T-helper 2 cell treated with Interferon-gamma antibody and Interleukin-4, amounts not matched to agents 5 μg/mL and 100 μg/mL, for 36 hours (primary cell): ENCODE data around the gene DSTYK.
"Not testable (repeated sequence)": the region's sequence is repeated elsewhere in the genome, so short reads cannot be mapped to it uniquely, and the experiment has no call there.

Experiments
- DNase-seq: peaks from one replicate; pipeline ENCODE4 v3.0.0; 2021; ENCODE audit warnings: low spot score
- H3K27ac Mint-ChIP-seq: one replicate; pipeline ENCODE4 v1.8.0; 2021; ENCODE audit warnings: mild to moderate bottlenecking, mixed read lengths
- H3K27me3 Mint-ChIP-seq: one replicate; pipeline ENCODE4 v1.8.0; 2021; ENCODE audit warnings: low read depth, mixed read lengths
- H3K36me3 Mint-ChIP-seq: one replicate; pipeline ENCODE4 v1.8.0; 2021; ENCODE audit warnings: low read depth, mixed read lengths
- H3K4me1 Mint-ChIP-seq: one replicate; pipeline ENCODE4 v1.8.0; 2021; ENCODE audit warnings: low read depth, mixed read lengths
- H3K4me3 Mint-ChIP-seq: one replicate; pipeline ENCODE4 v1.8.0; 2022; ENCODE audit warnings: mild to moderate bottlenecking, moderate library complexity, mixed read lengths
- H3K9me3 Mint-ChIP-seq: one replicate; pipeline ENCODE4 v1.8.0; 2021; ENCODE audit warnings: mixed read lengths

DSTYK gene

DNA sequence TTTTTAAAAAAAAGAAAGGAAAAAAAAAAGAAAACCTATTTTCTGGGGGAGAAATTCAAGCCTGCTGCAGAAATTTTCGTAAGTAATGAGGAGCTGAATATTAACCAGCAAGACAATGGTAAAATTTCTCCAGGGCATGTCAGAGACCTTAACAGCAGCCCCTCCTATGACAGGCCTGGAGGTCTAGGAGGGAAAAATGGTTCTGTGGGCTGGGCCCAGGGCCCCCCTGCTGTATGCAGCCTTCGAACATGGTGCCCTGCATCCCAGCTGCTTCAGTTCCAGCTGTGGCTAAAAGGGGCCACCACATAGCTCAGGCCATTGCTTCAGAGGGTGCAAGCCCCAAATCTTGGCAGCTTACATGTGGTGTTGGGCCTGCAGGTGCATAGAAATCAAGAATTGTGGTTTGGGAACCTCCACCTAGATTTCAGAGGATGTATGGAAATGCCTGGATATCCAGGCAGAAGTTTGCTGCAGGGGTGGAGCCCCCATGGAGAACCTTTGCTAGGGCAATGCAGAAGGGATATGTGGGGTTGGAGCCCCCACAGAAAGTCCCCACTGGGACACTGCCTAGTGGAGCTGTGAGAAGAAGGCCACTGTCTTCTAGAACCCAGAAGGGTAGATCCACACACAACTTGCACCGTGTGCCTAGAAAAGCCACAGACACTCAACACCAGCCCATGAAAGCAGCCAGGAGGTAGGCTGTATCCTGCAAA lies 55.7 kb downstream of the DSTYK start:
- H3K9me3 Mint-ChIP-seq = peaks cover 20% of the 10 kb centered on the region
- peaks cover 67% of the 10 kb centered on the region for H3K36me3 Mint-ChIP-seq
- H3K27me3 Mint-ChIP-seq, DNase-seq, H3K4me1 Mint-ChIP-seq, H3K27ac Mint-ChIP-seq, H3K4me3 Mint-ChIP-seq: not testable (repeated sequence)

DNA sequence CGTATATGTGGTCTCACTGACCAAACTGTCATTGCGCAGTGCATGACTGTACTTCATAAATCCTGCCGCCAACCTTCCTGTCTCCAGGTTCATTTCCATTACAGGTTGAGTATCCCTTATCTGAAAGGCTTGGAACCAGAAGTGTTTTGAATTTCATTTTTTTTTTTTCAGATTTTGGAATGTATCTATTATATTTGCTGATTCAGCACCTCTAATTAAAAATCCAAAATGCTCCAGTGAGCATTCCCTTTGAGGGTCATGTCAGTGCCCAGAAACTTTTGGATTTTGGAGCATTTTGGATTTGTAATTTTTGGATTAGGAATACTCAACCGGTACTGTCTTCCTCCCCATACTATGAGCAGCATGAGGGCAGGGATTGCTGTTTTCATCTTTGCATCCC lies 59.0 kb downstream of the DSTYK start:
- no peak overlapping the region for H3K4me3 Mint-ChIP-seq
- no peak for DNase-seq
- peaks cover 43% of the 10 kb centered on the region for H3K36me3 Mint-ChIP-seq
- no peak overlapping the region for H3K27ac Mint-ChIP-seq
- no peaks in the 10 kb centered on the region for H3K27me3 Mint-ChIP-seq
- peaks cover 20% of the 10 kb centered on the region for H3K9me3 Mint-ChIP-seq
- H3K4me1 Mint-ChIP-seq = no peaks in the 10 kb centered on the region

DNA sequence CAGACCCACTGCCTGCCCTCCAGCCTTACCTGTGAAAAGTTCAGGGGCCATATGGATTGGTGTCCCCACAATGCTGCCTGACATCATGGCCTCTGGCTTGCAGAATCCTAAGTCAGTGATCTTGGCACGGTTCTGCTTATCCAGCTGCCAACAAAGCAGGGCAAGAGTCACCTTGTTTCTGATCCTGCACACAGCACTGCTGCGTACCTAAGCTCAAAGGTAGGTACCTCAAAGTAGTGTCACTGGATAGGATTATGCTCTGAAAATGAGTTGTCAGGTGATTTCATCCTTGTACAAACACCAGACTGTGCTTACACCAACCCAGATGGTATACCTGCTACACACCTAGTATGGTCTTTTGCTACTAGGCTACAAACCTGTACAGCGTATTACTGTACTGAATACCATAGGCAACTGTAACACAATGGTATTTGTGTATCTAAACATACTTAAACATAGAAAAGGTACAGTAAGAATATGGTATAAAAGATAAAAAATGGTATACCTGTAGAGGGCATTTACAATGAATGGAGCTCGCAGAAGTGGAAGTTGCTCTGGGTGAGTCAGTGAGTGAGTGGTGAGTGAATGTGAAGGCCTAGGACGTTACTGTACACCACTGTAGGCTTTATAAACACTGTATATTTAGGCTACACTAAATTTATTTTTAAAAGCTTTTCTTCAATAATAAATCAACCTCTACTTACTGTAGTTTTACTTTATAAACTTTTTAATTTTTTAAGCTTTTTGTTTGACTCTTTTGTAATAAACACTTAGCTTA lies 60.7 kb downstream of the DSTYK start:
- H3K4me1 Mint-ChIP-seq = no peaks in the 10 kb centered on the region
- H3K9me3 Mint-ChIP-seq = peaks cover 5% of the 10 kb centered on the region
- H3K4me3 Mint-ChIP-seq = no peak overlapping the region
- H3K27me3 Mint-ChIP-seq = no peaks in the 10 kb centered on the region
- no peak overlapping the region for H3K27ac Mint-ChIP-seq
- DNase-seq = no peak
- peaks cover 31% of the 10 kb centered on the region for H3K36me3 Mint-ChIP-seq

DNA sequence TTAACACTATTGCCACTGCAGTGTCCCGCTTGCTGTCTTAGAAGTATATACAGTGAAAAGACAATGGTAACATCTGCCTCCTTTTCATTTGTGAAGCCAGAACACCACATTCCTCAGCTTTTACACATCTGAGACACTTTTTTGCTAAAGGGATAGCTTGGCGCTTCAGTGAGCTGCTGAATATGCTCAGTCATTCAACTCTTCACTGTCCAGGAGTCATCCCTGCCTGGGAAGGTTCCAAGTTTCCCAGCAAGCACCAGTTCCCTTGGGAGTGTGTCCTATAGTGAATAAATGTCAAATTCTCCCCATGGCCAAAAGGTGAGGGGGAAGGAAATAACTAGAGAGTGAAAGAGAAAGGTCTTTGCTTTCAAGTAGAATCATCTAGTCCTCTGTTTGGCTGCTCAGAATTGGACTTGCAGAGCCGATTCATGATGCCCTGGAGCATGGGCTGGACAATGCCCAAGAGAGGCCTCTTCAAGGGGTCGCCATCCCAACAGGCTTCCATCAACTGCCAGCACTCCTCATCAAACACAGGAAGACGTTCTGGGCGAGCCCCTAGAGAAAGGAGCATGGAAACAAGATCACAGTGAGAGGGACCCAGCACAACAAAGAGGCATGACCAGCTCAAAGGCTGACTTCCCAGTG lies 64.2 kb downstream of the DSTYK start:
- Mint-ChIP-seq H3K36me3 (peaks cover 10% of the 10 kb centered on the region), H3K27ac (no peak overlapping the region), H3K4me1 (no peaks in the 10 kb centered on the region), H3K9me3 (no peaks in the 10 kb centered on the region), H3K4me3 (no peak overlapping the region), H3K27me3 (no peaks in the 10 kb centered on the region)
- DNase-seq = no peak

DNA sequence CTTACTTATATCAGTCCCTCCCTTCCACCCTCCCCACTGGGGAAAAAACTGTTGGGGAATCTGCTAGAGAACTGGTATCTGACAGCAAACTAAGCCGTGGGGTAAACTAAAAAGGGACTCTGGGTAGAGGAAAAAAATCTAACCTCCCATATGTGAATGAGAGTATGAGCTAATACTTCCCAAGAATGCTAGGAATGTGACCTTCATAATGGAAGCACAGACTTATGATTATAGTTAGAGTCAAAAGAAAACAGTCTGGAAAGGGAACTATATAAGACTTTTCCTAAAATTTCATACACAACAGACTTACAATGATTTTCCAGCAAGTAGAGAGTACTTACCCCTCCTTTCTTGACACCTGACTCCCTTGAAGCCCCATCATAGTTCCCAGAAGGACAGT lies 66.8 kb downstream of the DSTYK start:
- DNase-seq = no peak
- H3K27me3 Mint-ChIP-seq = no peaks in the 10 kb centered on the region
- no peak overlapping the region for H3K4me3 Mint-ChIP-seq
- H3K27ac Mint-ChIP-seq = no peak overlapping the region
- H3K9me3 Mint-ChIP-seq = no peaks in the 10 kb centered on the region
- peaks cover 5% of the 10 kb centered on the region for H3K4me1 Mint-ChIP-seq
- H3K36me3 Mint-ChIP-seq = peaks cover 7% of the 10 kb centered on the region

DNA sequence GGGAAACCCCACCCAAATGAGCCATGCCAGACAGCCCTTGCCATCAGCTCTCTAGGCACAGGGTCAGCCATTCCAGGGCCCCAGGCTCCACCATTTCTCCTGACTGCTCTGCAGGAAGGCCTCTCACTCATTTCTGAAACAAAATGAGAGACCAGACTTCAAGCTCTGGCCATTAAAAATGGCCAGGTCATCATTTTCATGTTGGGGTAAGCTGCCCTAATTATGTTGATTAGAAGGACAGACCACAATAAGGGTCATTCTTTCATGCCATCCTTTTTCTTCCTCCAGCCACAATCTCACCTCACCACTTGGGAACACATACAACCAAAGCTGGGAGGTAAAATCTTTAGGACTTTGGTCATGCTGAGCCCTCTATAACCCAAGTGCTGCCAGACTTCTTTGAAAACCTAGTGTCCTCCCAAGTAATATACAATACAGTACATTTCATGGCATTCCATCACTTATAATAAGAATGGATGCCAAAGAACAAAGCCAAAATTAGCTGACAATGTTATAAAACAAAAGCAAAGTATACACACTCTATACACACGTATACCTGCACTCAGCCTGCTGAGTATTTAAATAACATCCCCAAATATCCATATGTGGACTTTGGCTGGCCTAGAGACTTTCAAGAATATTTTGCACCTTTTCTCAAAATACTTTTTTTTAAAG lies 67.3 kb downstream of the DSTYK start:
- no peak overlapping the region for H3K27ac Mint-ChIP-seq
- peaks cover 5% of the 10 kb centered on the region for H3K4me1 Mint-ChIP-seq
- peaks cover 7% of the 10 kb centered on the region for H3K36me3 Mint-ChIP-seq
- no peak for DNase-seq
- H3K4me3 Mint-ChIP-seq = no peak overlapping the region
- no peaks in the 10 kb centered on the region for H3K9me3 Mint-ChIP-seq
- H3K27me3 Mint-ChIP-seq = no peaks in the 10 kb centered on the region

DNA sequence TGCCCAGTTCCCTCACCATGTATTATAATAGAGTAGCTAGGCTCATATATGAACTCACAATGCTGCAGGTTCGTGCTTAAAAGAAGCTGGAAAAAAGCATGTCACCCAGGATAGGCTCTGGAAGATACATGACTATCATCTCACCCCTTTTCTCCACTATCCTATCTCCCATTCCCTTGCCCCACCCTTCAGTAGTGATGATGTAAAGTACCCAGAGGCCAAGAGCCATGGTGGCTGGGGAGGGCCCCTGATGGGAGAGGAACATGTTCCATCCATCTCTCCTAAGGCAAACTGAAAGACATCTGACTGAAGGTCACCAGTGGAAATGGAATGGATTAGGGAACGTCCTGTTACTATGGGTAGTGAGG lies 69.4 kb downstream of the DSTYK start:
- H3K27ac Mint-ChIP-seq = no peak overlapping the region
- no peak for DNase-seq
- peaks cover 3% of the 10 kb centered on the region for H3K36me3 Mint-ChIP-seq
- H3K4me3 Mint-ChIP-seq = no peak overlapping the region
- no peaks in the 10 kb centered on the region for H3K27me3 Mint-ChIP-seq
- no peaks in the 10 kb centered on the region for H3K9me3 Mint-ChIP-seq
- H3K4me1 Mint-ChIP-seq = peaks cover 5% of the 10 kb centered on the region

DNA sequence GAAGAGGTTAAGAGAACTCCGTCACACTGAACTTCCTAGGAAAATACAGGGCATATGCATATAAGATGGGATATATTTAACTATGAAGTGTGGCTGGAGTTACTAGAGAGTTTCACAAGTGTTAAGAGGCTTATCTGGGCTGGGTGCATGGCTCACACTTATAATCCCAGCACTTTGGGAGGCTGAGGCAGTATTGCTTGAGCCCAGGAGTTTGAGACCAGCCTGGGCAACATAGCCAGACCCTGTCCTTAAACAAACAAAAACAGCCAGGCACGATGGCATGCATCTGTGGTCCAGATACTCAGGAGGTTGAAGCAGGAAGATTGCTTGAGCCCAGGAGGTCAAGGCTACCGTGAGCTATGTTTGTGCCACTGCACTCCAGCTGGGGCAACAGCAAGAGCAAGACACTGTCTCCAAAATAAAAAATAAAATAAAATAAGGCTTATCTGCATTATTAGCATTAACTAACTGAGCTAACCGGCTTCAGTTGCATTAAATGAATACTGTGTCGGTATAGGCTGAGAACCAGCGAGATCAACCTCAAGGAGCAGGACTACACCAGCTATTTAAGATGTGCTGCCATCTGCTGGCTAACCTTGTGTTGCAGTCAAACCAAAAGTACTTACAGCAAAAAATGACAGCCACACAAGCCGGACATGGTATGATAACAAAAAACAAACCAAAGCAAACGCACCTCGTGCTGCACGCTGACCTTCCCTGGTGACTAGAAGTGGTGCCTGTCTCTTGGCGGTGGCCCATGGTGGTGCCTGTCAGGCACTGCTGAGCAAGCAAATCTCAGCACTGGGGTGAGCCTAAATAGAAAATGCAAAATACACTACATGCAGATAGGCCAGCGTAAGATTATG lies 70.0 kb downstream of the DSTYK start:
- H3K9me3 Mint-ChIP-seq = no peaks in the 10 kb centered on the region
- H3K4me1 Mint-ChIP-seq = peaks cover 5% of the 10 kb centered on the region
- H3K36me3 Mint-ChIP-seq = no peaks in the 10 kb centered on the region
- peak; percentile 59 for DNase-seq
- H3K27me3 Mint-ChIP-seq = no peaks in the 10 kb centered on the region
- H3K27ac Mint-ChIP-seq = no peak overlapping the region
- H3K4me3 Mint-ChIP-seq = no peak overlapping the region

DNA sequence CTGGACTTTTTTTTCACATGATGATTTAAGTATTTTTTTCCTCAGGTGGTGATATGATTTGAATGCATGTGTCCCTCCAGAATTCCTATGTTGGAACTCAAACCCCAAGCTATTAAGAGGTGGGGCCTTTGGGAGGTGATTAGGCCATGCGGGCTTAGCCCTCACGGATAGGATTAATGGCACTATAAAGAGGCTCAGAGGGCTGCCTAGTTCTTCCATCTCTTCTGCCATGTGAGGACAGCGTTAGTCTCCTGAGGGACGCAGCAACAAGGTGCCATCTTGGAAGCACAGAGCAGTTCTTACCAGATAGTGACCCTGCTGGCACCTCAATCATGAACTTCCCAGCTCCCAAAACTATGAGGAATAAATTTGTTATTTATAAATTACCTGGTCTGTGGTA lies 71.4 kb downstream of the DSTYK start:
- no peak for DNase-seq
- Mint-ChIP-seq H3K4me1 (peaks cover 5% of the 10 kb centered on the region), H3K36me3 (no peaks in the 10 kb centered on the region), H3K9me3 (no peaks in the 10 kb centered on the region), H3K27me3 (no peaks in the 10 kb centered on the region), H3K4me3 (no peak overlapping the region), H3K27ac (no peak overlapping the region)

DNA sequence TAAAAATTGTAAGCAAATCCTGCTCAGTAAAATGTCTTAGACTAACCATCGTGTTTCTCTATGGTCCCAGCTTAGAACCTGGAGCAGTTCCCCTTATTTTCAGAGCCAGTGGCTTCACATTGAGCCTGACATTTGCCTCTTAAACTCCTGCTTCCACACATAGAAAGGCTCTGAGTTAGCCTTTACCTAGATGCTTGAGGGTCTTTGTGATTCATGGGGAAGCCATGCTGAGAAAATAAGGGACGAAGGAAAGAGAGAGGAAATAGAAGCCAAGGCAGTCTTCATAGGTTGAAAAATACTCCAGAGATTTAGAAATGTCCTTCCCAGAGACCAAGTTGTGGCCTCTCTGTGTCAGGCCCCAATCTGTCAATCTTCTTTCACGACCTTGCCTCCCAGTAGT lies 73.6 kb downstream of the DSTYK start:
- no peak overlapping the region for H3K27ac Mint-ChIP-seq
- H3K9me3 Mint-ChIP-seq = no peaks in the 10 kb centered on the region

DNA sequence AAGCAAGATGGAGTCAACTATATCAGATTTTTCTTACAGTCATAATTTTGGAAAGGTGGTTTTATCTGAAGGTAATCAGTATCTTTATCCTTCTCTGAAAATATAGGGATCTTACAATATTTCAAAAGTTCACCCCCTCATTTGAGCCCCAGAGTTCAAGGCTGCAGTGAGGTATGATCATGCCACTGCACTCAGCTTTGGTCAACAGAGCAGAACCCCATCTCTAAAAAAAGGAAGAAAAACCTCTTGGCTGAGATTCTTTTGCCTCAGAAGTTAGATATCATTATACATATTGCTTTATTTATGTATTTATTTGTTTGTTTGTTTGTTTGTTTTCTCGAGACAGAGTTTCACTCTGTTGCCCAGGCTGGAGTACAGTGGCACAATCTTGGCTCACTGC lies 78.2 kb downstream of the DSTYK start:
- H3K4me1 Mint-ChIP-seq = no peaks in the 10 kb centered on the region
- H3K27ac Mint-ChIP-seq = no peak overlapping the region
- no peaks in the 10 kb centered on the region for H3K36me3 Mint-ChIP-seq
- no peaks in the 10 kb centered on the region for H3K9me3 Mint-ChIP-seq
- H3K27me3 Mint-ChIP-seq = no peaks in the 10 kb centered on the region
- no peak overlapping the region for H3K4me3 Mint-ChIP-seq
- no peak for DNase-seq

More for the DNA sequence above, 73.6 kb downstream of the DSTYK start:
- no peak overlapping the region for H3K4me3 Mint-ChIP-seq
- DNase-seq = no peak
- peaks cover 5% of the 10 kb centered on the region for H3K4me1 Mint-ChIP-seq
- no peaks in the 10 kb centered on the region for H3K36me3 Mint-ChIP-seq
- H3K27me3 Mint-ChIP-seq = no peaks in the 10 kb centered on the region

DNA sequence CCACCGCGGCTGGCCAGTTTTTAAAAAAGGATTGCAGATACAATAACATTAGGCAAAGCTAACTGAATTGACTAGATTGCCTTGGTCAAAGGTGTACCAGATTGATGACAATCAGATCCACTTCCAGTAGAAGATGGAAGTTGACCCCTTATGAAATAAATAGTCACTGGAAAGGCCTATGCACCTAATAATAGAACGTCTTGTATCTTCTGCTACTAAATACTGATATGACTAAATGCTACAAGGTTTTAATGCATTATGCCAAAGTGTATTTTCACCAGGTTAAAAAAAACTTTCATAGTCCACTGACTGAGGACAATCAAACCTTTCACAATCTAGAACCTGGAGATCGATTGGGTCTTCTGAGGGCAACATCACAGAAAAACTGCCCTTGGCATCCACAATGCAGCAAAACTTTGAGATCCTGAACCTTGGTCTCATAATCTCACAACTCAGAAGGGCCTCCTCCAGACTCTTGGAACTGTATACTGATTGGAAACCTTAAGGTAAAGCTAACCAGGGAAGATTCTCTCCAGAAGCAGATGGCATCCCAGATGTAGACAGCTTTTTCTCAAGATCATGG lies 82.0 kb downstream of the DSTYK start:
- no peak overlapping the region for H3K4me3 Mint-ChIP-seq
- no peaks in the 10 kb centered on the region for H3K36me3 Mint-ChIP-seq
- no peaks in the 10 kb centered on the region for H3K27me3 Mint-ChIP-seq
- no peak for DNase-seq
- no peaks in the 10 kb centered on the region for H3K4me1 Mint-ChIP-seq
- no peaks in the 10 kb centered on the region for H3K9me3 Mint-ChIP-seq
- no peak overlapping the region for H3K27ac Mint-ChIP-seq

DNA sequence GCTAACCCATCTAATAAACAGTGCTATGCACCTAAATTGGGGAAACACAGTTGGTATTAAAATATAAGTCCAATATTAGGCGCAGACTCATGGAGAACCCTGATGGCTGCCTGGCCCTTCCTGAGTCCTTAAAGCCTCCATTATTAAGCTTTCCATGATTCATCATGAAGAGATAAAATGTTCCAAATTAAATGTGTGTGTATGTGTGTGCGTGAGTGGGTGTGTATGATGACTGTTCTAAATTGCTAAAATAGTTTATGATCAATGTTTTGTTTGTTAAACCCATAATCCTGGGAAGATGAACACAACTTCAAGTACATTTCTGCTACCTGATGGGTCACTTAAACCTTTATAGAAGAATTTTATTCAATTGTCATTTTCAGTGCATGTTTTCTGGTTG lies 83.5 kb downstream of the DSTYK start:
- Mint-ChIP-seq H3K4me1 (no peaks in the 10 kb centered on the region), H3K27me3 (no peaks in the 10 kb centered on the region), H3K36me3 (no peaks in the 10 kb centered on the region), H3K27ac (no peak overlapping the region), H3K4me3 (no peak overlapping the region), H3K9me3 (no peaks in the 10 kb centered on the region)
- no peak for DNase-seq
